Suppressor macrophage (primary cell): ENCODE data around the gene KIAA0319L.

ENCODE experiments used
- DNase-seq, 4 experiments: peaks; one replicate each; pipeline ENCODE4 v3.0.0-alpha.2; 2020 to 2022

KIAA0319L gene

GRCh38 chr1:35536556-35537162 lies 20.5 kb downstream of the KIAA0319L start:
- DNase-seq: no peak

GRCh38 chr1:35535243-35535642 lies 22.0 kb downstream of the KIAA0319L start:
- no peak for DNase-seq

- no peak for DNase-seq
These were observed 23.6 kb downstream of the KIAA0319L start for GRCh38 chr1:35533586-35533985.

DNA sequence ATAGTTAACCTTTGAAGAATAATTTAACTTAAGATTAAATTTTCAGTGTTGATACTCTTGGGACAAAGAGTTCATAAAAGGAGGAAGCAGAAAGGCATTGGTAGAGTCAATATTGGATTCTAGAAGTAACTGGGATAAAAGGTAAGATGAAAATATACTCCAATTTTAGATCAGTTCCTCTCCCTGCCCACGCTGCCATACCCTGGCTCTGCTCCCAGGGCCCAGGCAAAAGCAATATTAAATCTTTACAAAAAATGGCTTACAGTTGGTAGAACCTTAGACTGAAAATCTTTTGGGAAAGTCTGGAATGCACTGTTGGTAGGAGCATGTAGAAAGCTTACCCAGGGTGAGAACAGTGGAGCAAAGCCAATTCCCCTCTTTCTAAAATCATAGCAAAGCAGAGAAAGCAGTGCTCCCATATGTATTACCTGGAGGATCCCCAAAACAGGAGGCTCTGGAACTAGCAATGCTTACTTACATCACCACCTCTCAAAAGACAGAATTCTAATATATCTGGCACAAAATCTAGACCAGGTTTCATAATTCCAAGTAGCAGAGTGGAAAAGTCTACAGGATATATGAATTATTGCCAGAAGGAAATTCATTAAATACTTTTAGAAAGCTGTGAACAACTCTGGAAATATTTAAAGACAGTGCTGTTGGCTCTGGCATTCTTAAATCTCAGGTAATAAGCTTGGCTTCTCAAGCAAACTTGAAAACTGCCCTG lies 24.5 kb downstream of the KIAA0319L start:
- no peak for DNase-seq

DNA sequence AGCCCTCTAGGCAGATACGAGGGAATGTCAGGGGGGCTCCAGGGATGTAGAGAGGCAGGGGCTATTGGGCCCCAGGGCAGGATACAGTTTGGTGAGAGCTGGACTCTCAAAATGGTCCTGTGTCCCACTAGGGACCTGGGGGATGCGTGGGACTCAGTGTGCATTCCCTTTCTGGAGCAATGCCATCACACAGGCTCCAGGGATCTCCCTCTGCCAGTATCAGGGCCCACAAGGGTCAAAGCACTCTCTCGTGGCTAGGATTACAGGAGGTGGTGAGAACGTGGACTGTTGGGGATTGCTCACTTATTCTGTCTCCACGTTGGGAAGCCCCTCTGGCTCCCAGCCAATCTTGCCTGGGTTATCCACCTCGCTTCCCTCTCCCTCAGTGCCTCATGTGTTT lies 25.8 kb downstream of the KIAA0319L start:
- no peak for DNase-seq

- no peak for DNase-seq
These were observed 26.3 kb downstream of the KIAA0319L start for GRCh38 chr1:35530946-35531345.

DNA sequence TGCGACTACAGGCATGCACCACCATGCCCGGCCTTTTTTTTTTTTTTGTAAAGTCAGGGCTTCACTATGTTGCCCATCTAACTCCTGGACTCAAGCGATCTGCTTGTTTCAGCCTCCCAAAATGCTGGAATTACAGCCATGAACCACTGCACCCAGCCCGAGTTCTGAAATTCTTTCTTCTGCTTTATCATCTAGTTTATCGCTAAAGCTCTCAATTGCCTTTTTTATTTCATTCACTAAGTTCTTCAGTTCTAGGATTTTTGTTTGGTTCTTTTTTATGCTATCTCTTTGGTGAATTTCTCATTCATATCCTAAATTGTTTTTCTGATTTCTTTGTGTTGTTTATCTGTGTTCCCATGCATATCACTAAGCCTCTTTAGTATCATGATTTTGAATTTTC lies 27.0 kb downstream of the KIAA0319L start:
- DNase-seq: no peak

- DNase-seq: no peak
These were observed 33.1 kb downstream of the KIAA0319L start for GRCh38 chr1:35524106-35524505.

DNA sequence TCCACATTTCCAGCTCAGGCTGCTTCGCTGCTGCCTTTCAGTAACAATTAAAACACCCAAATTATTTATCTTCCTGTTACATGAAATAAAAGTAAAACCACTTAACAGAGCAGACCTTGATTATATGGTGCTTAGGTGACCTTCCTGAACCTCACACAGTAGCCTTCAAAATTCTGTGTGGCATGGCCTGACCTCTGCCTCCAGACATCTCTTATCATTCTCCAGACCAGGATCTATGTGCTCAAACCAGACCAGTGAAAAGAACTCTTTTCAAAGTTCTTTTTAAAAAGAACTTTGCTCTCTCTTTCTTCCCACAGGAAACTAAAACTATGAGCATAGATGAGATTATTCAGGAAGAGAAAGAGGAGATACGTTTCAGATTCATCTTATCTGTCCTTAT lies 37.8 kb downstream of the KIAA0319L start:
- no peak for DNase-seq

GRCh38 chr1:35518183-35518582 lies 39.0 kb downstream of the KIAA0319L start:
- DNase-seq: no peak

GRCh38 chr1:35511305-35511704 lies 45.9 kb downstream of the KIAA0319L start:
- no peak for DNase-seq

GRCh38 chr1:35509558-35509957 lies 47.6 kb downstream of the KIAA0319L start:
- DNase-seq: no peak

GRCh38 chr1:35507947-35508346 lies 49.3 kb downstream of the KIAA0319L start:
- no peak for DNase-seq

DNA sequence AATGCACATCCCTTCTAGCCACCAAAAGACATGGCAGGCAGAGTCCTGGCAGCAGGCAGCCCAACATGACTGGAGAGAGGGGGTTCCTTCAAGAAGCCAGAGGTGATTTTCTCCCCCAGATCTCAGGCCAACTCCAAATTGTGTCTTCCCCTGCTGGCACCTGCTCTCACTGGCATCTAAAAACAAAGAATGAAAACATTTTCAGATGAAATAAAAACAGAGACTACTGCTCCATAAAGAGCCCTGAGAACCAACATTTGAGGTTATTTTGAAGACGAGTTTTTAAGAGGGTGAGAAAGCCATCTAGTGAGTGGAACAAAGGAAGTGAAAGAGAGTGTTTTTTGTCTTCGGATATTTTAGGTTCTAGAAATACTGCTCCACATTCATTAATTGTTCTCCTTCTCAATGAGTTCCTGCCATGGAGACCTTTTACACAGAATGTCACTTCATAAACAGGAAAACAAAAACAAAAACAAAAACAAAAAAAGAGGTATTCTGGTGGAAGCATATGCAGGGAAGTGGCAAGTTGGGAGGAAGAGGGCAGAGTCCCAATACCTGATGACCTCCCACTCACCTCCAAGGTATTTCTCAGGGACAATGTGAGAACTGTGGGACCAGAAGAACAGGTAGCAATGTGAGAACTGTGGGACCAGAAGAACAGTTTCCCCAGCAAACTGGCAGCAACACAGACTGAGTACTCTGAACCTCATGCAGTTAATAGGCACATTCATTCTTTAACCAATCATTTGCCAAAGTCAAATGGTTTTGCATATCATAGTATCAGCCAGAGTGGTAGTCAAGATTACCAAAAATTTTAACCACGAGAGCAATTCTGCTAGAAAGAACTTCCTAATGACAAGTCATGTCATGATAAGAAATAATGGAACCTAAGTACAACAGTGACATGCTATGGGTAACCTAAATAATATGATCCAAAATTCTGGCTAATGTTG lies 50.0 kb downstream of the KIAA0319L start:
- no peak for DNase-seq

GRCh38 chr1:35505911-35506798 lies 51.0 kb downstream of the KIAA0319L start:
- no peak for DNase-seq

DNA sequence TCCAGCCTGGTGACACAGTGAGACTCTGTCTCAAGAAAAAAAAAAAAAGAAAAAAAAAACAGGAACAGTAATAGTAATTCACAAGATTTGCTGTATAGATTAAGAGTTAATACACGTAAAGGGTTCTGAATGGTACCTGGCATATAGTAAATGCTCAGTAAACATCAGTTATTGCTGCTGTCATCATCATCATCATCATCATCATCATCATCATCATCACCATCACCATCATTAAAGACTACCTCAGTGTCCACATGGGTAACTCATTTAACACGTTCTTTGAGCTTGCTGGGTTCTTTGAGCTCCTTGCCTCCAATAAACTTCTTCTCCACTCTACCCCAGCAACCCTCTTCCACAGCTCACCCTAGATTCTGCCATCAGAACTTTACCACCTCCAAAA lies 55.0 kb downstream of the KIAA0319L start:
- DNase-seq: no peak

DNA sequence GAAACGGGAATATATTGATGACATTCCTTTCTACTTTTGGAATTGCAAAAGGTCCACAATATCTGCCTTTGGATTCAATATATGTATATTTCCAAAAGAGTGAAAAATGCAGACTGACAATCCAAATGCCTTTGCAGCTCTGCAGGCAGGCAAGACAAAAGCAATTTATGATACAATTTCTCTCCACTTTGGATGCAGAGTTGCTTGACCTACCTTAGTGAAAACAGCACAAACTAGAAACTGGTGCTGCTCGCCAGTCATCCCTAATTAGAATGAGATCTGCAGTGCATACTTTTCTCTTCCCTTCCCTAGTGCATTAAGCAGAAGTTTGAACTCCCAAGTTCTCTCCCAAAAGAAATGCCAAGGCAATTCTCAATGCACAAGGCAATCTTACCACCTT lies 56.8 kb downstream of the KIAA0319L start:
- no peak for DNase-seq

- no peak for DNase-seq
These were observed 57.5 kb downstream of the KIAA0319L start for GRCh38 chr1:35499652-35500176.

DNA sequence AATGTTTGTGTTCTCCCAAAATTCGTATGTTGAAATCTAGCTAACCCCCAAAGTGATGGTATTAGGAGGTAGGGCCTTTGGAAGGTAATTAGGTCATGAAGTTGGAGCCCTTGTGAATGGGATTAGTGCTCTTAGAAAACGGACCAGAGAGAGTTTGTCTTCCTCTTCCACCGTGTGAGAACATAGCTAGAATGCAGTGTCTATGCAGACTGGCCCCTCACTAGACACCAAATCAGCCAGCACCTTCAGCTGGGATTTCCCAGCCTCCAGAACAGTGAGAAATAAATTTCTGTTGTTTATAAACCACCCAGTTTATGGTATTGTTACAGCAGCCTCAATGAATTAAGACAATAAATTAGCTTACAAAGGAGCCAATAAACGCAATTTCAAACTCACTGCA lies 58.0 kb downstream of the KIAA0319L start:
- DNase-seq: no peak

DNA sequence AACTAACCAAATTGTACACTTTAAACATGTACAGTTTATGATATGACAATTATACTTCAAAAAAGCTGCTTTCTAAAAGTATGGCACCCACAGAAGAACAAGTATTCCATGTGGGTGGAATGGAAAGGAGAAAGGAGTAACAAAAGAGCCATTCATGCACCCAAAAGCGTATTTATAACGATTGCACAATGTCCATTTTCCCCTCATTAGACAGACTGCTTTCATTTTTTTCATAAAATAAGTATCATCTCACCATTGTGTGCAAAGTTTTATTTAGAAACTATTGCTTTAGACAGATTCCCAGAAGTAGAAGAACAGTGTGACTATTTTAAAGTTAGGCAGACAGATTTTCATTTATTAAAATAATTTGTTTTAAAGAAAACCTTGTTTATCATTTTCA lies 59.6 kb downstream of the KIAA0319L start:
- DNase-seq: no peak

DNA sequence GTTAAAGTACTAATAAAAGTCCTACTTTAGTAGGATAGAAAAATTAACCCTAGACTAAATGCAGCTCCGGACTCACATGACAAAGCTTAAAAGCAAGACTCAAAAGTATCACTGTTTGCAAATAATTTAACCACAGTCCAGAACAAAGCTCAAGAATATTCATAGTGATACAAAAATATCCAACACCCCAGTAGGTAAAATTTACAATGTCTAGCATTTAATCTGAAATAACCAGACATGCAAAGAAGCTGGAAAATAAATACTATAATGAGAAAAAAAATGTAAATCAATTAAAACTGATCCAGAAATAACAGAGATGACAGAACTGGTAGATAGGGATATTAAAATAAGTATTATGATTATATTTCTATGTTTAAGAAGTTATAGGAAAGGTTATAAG lies 67.0 kb downstream of the KIAA0319L start:
- DNase-seq: no peak

GRCh38 chr1:35488336-35488735 lies 68.9 kb downstream of the KIAA0319L start:
- peak in 1 of 4 experiments; percentile 4 for DNase-seq
